ENCODE results near the gene RASGRF1. TPM values are rescaled to one million over a fixed set of nuclear protein-coding genes. Genes with fewer than 3 reads are reported as not detected.

Gene RASGRF1
- polyA plus RNA-seq, 1 donor (not counting 4 experiments of a cell fraction or from before 2014, with no cell fraction given) = 0.08 TPM

DNA sequence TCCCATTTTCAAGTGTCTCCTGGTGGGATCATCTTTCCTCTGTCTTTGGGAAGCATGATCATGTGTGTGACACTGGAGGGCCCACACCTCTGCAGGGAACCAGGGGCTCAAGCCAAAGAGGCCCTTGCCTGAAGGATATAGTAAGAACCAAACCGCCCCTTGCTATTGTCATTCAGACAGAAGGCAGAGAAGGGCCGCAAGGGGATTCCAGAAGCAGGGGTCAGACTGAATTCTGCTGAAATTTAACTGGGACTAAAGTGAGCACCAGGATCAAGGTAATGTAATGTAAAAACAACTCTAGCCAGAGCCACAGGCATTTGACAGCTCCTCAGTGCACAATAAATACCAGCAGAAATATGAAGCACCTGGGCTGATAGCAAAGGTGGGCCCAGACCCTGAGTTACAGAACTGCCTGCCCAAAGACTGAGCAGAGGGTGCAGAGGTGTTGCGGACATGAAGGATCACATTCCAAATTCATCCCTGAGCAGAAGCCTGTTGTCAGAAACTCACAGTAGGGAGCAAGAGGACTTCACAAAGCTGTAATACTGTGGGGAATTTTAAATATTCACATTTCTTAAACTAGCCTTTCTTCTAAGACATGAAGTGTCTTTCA is 46.0 kb upstream of the RASGRF1 start:
- Histone ChIP-seq H3K9me1 (ENCODE audit: control insufficient read depth, extremely low read depth, insufficient read depth, low read length) (no peaks in the 10 kb centered on the region), H3K4me3 (ENCODE audit: control insufficient read depth in 2 of 3, extremely low read depth in 1 of 3, insufficient read depth in 2 of 3, low read depth in 1 of 3, low read length in 3 of 3) (no peak overlapping the region), H3K27ac (ENCODE audit: control insufficient read depth, insufficient read depth, low read length) (no peak overlapping the region), H3K4me1 (ENCODE audit: control insufficient read depth, extremely low read depth, insufficient read depth, low read length) (no peaks in the 10 kb centered on the region), H2AFZ (ENCODE audit: control insufficient read depth, low read length) (no peak overlapping the region), H3K4me2 (ENCODE audit: control insufficient read depth, extremely low read depth, insufficient read depth, low read depth, low read length) (no peak overlapping the region), H4K20me1 (ENCODE audit: control insufficient read depth, extremely low read depth, insufficient read depth, low read length) (no peaks in the 10 kb centered on the region), H3K79me2 (ENCODE audit: control insufficient read depth, insufficient read depth, low read length) (no peaks in the 10 kb centered on the region), H3K9me3 (ENCODE audit: control insufficient read depth, low read depth, low read length) (no peaks in the 10 kb centered on the region), H3K27me3 (ENCODE audit: control insufficient read depth, extremely low read depth, insufficient read depth, low read length) (no peaks in the 10 kb centered on the region), H3K9ac (ENCODE audit: control insufficient read depth, extremely low read depth, insufficient read depth, low read length) (no peak overlapping the region), H3K36me3 (ENCODE audit: control insufficient read depth in 2 of 2, extremely low read depth in 1 of 2, insufficient read depth in 2 of 2, low read length in 2 of 2) (no peaks in the 10 kb centered on the region)
- no peak for TF ChIP-seq EZH2 (IDR thresholded peaks at IDR 0.05; ENCODE audit: low read length)
- TF ChIP-seq, protein P1, sequence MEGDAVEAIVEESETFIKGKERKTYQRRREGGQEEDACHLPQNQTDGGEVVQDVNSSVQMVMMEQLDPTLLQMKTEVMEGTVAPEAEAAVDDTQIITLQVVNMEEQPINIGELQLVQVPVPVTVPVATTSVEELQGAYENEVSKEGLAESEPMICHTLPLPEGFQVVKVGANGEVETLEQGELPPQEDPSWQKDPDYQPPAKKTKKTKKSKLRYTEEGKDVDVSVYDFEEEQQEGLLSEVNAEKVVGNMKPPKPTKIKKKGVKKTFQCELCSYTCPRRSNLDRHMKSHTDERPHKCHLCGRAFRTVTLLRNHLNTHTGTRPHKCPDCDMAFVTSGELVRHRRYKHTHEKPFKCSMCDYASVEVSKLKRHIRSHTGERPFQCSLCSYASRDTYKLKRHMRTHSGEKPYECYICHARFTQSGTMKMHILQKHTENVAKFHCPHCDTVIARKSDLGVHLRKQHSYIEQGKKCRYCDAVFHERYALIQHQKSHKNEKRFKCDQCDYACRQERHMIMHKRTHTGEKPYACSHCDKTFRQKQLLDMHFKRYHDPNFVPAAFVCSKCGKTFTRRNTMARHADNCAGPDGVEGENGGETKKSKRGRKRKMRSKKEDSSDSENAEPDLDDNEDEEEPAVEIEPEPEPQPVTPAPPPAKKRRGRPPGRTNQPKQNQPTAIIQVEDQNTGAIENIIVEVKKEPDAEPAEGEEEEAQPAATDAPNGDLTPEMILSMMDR (optimal IDR thresholded peaks at IDR 0.05 in 1 of 3, IDR thresholded peaks at IDR 0.05 in 1 of 3, conservative IDR thresholded peaks at IDR 0.05 in 1 of 3; ENCODE audit: extremely low read depth in 1 of 3, insufficient read depth in 2 of 3, low read length in 3 of 3) = no peak
- dilution Hi-C loops (cut with MboI; ENCODE audit: extremely low pct_ligation_motif_present, low sequenced_read_pairs) = no loop called here
- DNase-seq (ENCODE audit: low read depth, low spot score) (no peak), FAIRE-seq (no peak)

DNA sequence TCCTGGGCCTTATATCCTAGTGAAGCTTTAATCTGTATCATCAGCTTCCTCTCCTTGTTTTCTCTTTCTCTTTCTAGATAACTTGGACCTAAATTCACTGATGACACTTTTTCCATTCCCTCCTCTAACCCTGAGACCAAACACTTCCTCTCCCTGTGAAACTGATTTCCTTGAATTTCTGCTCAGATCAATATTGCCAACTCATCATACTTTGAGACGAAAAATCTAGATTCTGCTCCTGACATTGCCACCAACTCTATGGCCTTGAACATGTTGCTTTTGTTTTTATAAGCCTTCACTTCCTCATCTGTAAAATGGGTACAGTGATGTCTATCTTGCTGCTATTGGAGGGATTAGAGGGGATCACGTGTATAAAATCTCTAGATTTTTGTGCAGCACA is 42.7 kb upstream of the RASGRF1 start:
- no peaks in the 10 kb centered on the region for H3K9me3 ChIP-seq (ENCODE audit: control insufficient read depth, low read depth, low read length)
- no peak overlapping the region for H2AFZ ChIP-seq (ENCODE audit: control insufficient read depth, low read length)
- H3K9me1 ChIP-seq (ENCODE audit: control insufficient read depth, extremely low read depth, insufficient read depth, low read length) = no peaks in the 10 kb centered on the region
- H4K20me1 ChIP-seq (ENCODE audit: control insufficient read depth, extremely low read depth, insufficient read depth, low read length) = no peaks in the 10 kb centered on the region
- H3K4me2 ChIP-seq (ENCODE audit: control insufficient read depth, extremely low read depth, insufficient read depth, low read depth, low read length) = no peak overlapping the region
- H3K27me3 ChIP-seq (ENCODE audit: control insufficient read depth, extremely low read depth, insufficient read depth, low read length) = no peaks in the 10 kb centered on the region
- DNase-seq (ENCODE audit: low read depth, low spot score) (no peak), FAIRE-seq (no peak)
- no peaks in the 10 kb centered on the region for H3K79me2 ChIP-seq (ENCODE audit: control insufficient read depth, insufficient read depth, low read length)
- no peak overlapping the region for H3K27ac ChIP-seq (ENCODE audit: control insufficient read depth, insufficient read depth, low read length)
- no peaks in the 10 kb centered on the region for H3K4me1 ChIP-seq (ENCODE audit: control insufficient read depth, extremely low read depth, insufficient read depth, low read length)
- TF ChIP-seq EZH2 (IDR thresholded peaks at IDR 0.05; ENCODE audit: low read length) = no peak
- TF ChIP-seq, protein P1 (optimal IDR thresholded peaks at IDR 0.05 in 1 of 3, IDR thresholded peaks at IDR 0.05 in 1 of 3, conservative IDR thresholded peaks at IDR 0.05 in 1 of 3; ENCODE audit: extremely low read depth in 1 of 3, insufficient read depth in 2 of 3, low read length in 3 of 3) = no peak
- dilution Hi-C loops (cut with MboI; ENCODE audit: extremely low pct_ligation_motif_present, low sequenced_read_pairs) = no loop called here
- no peak overlapping the region for H3K9ac ChIP-seq (ENCODE audit: control insufficient read depth, extremely low read depth, insufficient read depth, low read length)
- no peak overlapping the region for H3K4me3 ChIP-seq (ENCODE audit: control insufficient read depth in 2 of 3, extremely low read depth in 1 of 3, insufficient read depth in 2 of 3, low read depth in 1 of 3, low read length in 3 of 3)
- no peaks in the 10 kb centered on the region for H3K36me3 ChIP-seq (ENCODE audit: control insufficient read depth in 2 of 2, extremely low read depth in 1 of 2, insufficient read depth in 2 of 2, low read length in 2 of 2)
